ENCODE results near the gene MTA1. TPM values are rescaled to one million over a fixed set of nuclear protein-coding genes. Genes with fewer than 3 reads are reported as not detected.

Gene MTA1
- polyA plus RNA-seq, 1 of the 3 experiments (the other 2 are of a cell fraction) = 96.3 TPM

- Histone ChIP-seq H3K36me3 (replicated peaks in 1 of 2; ENCODE audit: control insufficient read depth in 1 of 2, insufficient read depth in 2 of 2, low read length in 1 of 2) (peaks cover 3 to 41% of the 10 kb centered on the region in 2 experiments), H3K9ac (no peak overlapping the region), H3K4me3 (ENCODE audit: low read depth in 2 of 2, low read length in 1 of 2) (no peak overlapping the region), H3K4me2 (no peak overlapping the region), H3F3A (replicated peaks; ENCODE audit: insufficient read depth) (no peaks in the 10 kb centered on the region), H3K9me3 (no peaks in the 10 kb centered on the region), H3K9me2 (no peaks in the 10 kb centered on the region), H2AFZ (ENCODE audit: low read depth) (no peak overlapping the region), H3K4me1 (ENCODE audit: control insufficient read depth in 1 of 2, insufficient read depth in 2 of 2, low read depth in 1 of 2, low read length in 1 of 2) (peaks cover 0 to 4% of the 10 kb centered on the region in 2 experiments; a peak in 1 of 4 replicates), H4K20me1 (ENCODE audit: insufficient read depth) (peaks cover 36% of the 10 kb centered on the region), H3K27me3 (ENCODE audit: insufficient read depth) (no peaks in the 10 kb centered on the region), H3K27ac (ENCODE audit: low read depth in 2 of 2, low read length in 1 of 2) (no peak overlapping the region), H3K79me2 (ENCODE audit: insufficient read depth) (peaks cover 57% of the 10 kb centered on the region)
- CTCF ChIA-PET = interaction anchor here (1.0 kb wide), 1 partner anchor 72 kb away, joined by 3 read pairs; no protein-coding TSS in a partner anchor
- DNase-seq = no peak
- 100% methylated on average over 5 of the region's 12 CpGs for WGBS (ENCODE audit: low lambda C conversion rate)
- POLR2A ChIA-PET = interaction anchor here (1.1 kb wide), 1 partner anchor 29 kb away, joined by 3 read pairs; no protein-coding TSS in a partner anchor
- TF ChIP-seq GATA2 (CRISPR knock-in tag; IDR thresholded peaks at IDR 0.05) = no peak
- TF ChIP-seq POLR2AphosphoS5 (IDR thresholded peaks at IDR 0.05; ENCODE audit: low read depth, low read length) = no peak
- no peak for TF ChIP-seq FOXJ3 (CRISPR knock-in tag; IDR thresholded peaks at IDR 0.05)
- TF ChIP-seq MEF2A (IDR thresholded peaks at IDR 0.05; ENCODE audit: borderline replicate concordance, low read depth) = no peak
- no peak for TF ChIP-seq EP300 (IDR thresholded peaks at IDR 0.05; ENCODE audit: borderline replicate concordance in 1 of 2, low read depth in 1 of 2, low read length in 1 of 2)
- no peak for TF ChIP-seq JUND (IDR thresholded peaks at IDR 0.05)
- no peak for TF ChIP-seq GABPA (IDR thresholded peaks at IDR 0.05; ENCODE audit: low read depth)
- no peak for TF ChIP-seq TEAD4 (IDR thresholded peaks at IDR 0.05; ENCODE audit: borderline replicate concordance, insufficient read depth)
- TF ChIP-seq IRF3 (IDR thresholded peaks at IDR 0.05; ENCODE audit: low read depth, low read length) = no peak
- TF ChIP-seq USF2 (IDR thresholded peaks at IDR 0.05; ENCODE audit: borderline replicate concordance, low read depth, low read length) = no peak
- no peak for TF ChIP-seq TCF12 (IDR thresholded peaks at IDR 0.05)
- TF ChIP-seq YY1 (IDR thresholded peaks at IDR 0.05; ENCODE audit: low read depth) = no peak
- no peak for TF ChIP-seq NRF1 (IDR thresholded peaks at IDR 0.05; ENCODE audit: low read depth, low read length)
- no peak for TF ChIP-seq NFIC (IDR thresholded peaks at IDR 0.05; ENCODE audit: borderline replicate concordance)
- no peak for TF ChIP-seq SIN3A (IDR thresholded peaks at IDR 0.05; ENCODE audit: borderline replicate concordance, low read depth, low read length)
- no peak for TF ChIP-seq PBX3 (IDR thresholded peaks at IDR 0.05)
- no peak for TF ChIP-seq ELF1 (IDR thresholded peaks at IDR 0.05)
- TF ChIP-seq RXRA (IDR thresholded peaks at IDR 0.05; ENCODE audit: borderline replicate concordance, low read depth) = no peak
- TF ChIP-seq ZBTB33 (IDR thresholded peaks at IDR 0.05; ENCODE audit: borderline replicate concordance, low read depth) = no peak
- no peak for TF ChIP-seq CTCF (IDR thresholded peaks at IDR 0.05)
These were observed 23.2 kb downstream of the MTA1 start for GRCh38 chr14:105442834-105443233.
